GM21423 (cell line): ENCODE measurements around the gene RCCD1.
"Not testable (repeated sequence)": the region's sequence is repeated elsewhere in the genome, so short reads cannot be mapped to it uniquely, and the experiment has no call there.

Experiments used
- ATAC-seq: cut with Tn5 transposase; IDR thresholded peaks from one replicate; pipeline ENCODE4 v1.9.1; 2021; ENCODE audit warnings: mild to moderate bottlenecking, moderate library complexity; ENCODE audit not compliant: unreplicated experiment

Gene RCCD1

GRCh38 chr15:90954712-90955623 is at the start of gene RCCD1:
Gene RCCD1, plus strand, starts transcription at chr15:90954884. Its CDS starts 1,851 bp downstream, at chr15:90956735.
- peak; percentile 94 for ATAC-seq

GRCh38 chr15:90905306-90906180 is 49.1 kb upstream of the RCCD1 start:
- ATAC-seq: no peak

- no peak for ATAC-seq
Measured at GRCh38 chr15:90906181-90906849, 48.4 kb upstream of the RCCD1 start.

- ATAC-seq: no peak
Measured at GRCh38 chr15:90907051-90907660, 47.5 kb upstream of the RCCD1 start.

GRCh38 chr15:90907838-90908507 is 46.7 kb upstream of the RCCD1 start:
- ATAC-seq: no peak

GRCh38 chr15:90909449-90909848 is 45.2 kb upstream of the RCCD1 start:
- not testable (repeated sequence) for ATAC-seq

- ATAC-seq: no peak
Measured at GRCh38 chr15:90909976-90910375, 44.7 kb upstream of the RCCD1 start.

- ATAC-seq: no peak
Measured at GRCh38 chr15:90910441-90911301, 44.0 kb upstream of the RCCD1 start.

- no peak for ATAC-seq
Measured at GRCh38 chr15:90911302-90911623, 43.4 kb upstream of the RCCD1 start.

GRCh38 chr15:90911906-90912769 is 42.5 kb upstream of the RCCD1 start:
- ATAC-seq: no peak

GRCh38 chr15:90912770-90913075 is 42.0 kb upstream of the RCCD1 start:
- ATAC-seq: no peak

- ATAC-seq: no peak
Measured at GRCh38 chr15:90913398-90913944, 41.2 kb upstream of the RCCD1 start.

GRCh38 chr15:90914305-90915080 is 40.2 kb upstream of the RCCD1 start:
- no peak for ATAC-seq

GRCh38 chr15:90915216-90915807 is 39.4 kb upstream of the RCCD1 start:
- no peak for ATAC-seq

- no peak for ATAC-seq
Measured at GRCh38 chr15:90915808-90916440, 38.8 kb upstream of the RCCD1 start.

- no peak for ATAC-seq
Measured at GRCh38 chr15:90916461-90916860, 38.2 kb upstream of the RCCD1 start.

- no peak for ATAC-seq
Measured at GRCh38 chr15:90917569-90917968, 37.1 kb upstream of the RCCD1 start.
